Measurements from ENCODE around the gene MCU. TPM values are rescaled to one million over a fixed set of nuclear protein-coding genes. Genes with fewer than 3 reads are reported as not detected.
A peak's percentile ranks its signal among the peaks of the same experiment; 100 is the strongest.

The MCU gene
- total and polyA plus RNA-seq, 2 of the 4 experiments (the other 2 are of a cell fraction), result 36.2 to 36.7 TPM

DNA sequence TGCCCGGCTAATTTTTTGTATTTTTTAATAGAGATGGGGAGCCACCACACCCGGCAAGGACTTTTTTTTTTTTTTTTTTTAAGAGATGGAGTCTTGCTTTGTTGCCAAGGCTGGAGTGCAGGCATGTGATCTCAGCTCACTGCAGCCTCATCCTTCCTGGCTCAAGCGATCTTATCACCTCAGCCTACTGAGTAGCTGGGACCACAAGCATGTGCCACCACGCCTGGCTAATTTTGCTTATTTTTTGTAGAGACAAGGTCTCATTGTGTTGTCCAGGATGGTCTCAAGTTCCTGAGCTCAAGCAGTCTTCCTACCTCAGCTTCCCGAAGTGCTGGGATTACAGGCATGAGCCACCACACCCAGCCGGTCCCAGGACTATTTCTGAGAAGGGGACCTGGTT lies 9.3 kb upstream of the MCU start:
- H3K23ac ChIP-seq (ENCODE audit: low read depth, low read length), result no peak overlapping the region
- H3K9me1 ChIP-seq (ENCODE audit: insufficient read depth, low read length), result peaks cover 3% of the 10 kb centered on the region
- H4K20me1 ChIP-seq (ENCODE audit: insufficient read depth, low read length), result no peaks in the 10 kb centered on the region
- ChIA-PET POLR2A (ENCODE audit: unreplicated experiment) (no interaction called here), CTCF (interaction anchor here (0.7 kb wide), 1 partner anchor 549 kb away, joined by 4 read pairs; no protein-coding TSS in a partner anchor)
- intact Hi-C loops (cut with micrococcal nuclease) (no loop called here), dilution Hi-C loops (cut with HindIII; ENCODE audit: low sequenced_read_pairs, unreplicated experiment) (no loop called here), in situ Hi-C loops (cut with MboI; ENCODE audit: low sequenced_read_pairs) (no loop called here)
- no peaks in the 10 kb centered on the region for H3K36me3 ChIP-seq (ENCODE audit: control insufficient read depth, insufficient read depth, low read length)
- H2BK120ac ChIP-seq (ENCODE audit: low read depth, low read length), result peak overlapping the region; percentile 10; the same call in 1 of the 2 replicates
- DNase-seq, result no peak
- no TSS peak for BruUV-seq (replicated peaks)
- no CpG with 5 or more reads among the region's 6 CpGs for WGBS, 2 experiments (ENCODE audit: extremely low coverage in 2 of 2, insufficient read length in 1 of 2)
- H3K14ac ChIP-seq (replicated peaks; ENCODE audit: low read depth, low read length), result no peak overlapping the region
- no peaks in the 10 kb centered on the region for H3K4me1 ChIP-seq (ENCODE audit: control insufficient read depth, insufficient read depth, low read length)
- H2BK15ac ChIP-seq (ENCODE audit: low read depth, low read length), result no peak overlapping the region
- H4K5ac ChIP-seq (ENCODE audit: low read depth, low read length), result no peak overlapping the region
- H3K27me3 ChIP-seq (ENCODE audit: control insufficient read depth, insufficient read depth, low read length), result no peaks in the 10 kb centered on the region
- H3K18ac ChIP-seq (ENCODE audit: low read depth, low read length), result no peak overlapping the region
- no peak overlapping the region for H3K9ac ChIP-seq (ENCODE audit: low read depth, low read length)
- H2BK5ac ChIP-seq (ENCODE audit: low read depth, low read length, poor library complexity, severe bottlenecking), result no peak overlapping the region
- no peak overlapping the region for H3K4me2 ChIP-seq (ENCODE audit: low read depth, low read length)
- H2AK9ac ChIP-seq (replicated peaks; ENCODE audit: low read depth, low read length, poor library complexity), result no peak overlapping the region
- no peak overlapping the region for H3K4ac ChIP-seq (ENCODE audit: low read depth, low read length)
- H4K91ac ChIP-seq (ENCODE audit: insufficient read depth, low read depth, low read length), result no peak overlapping the region; the same call in 1 of the 2 replicates
- H3K56ac ChIP-seq (ENCODE audit: extremely low read depth, insufficient read depth, low read length), result no peak overlapping the region
- H3K27ac ChIP-seq (ENCODE audit: insufficient read depth, low read length), result no peak overlapping the region
- no peak overlapping the region for H2BK20ac ChIP-seq (ENCODE audit: low read depth, low read length)
- H3K9me3 ChIP-seq (ENCODE audit: control insufficient read depth, insufficient read depth, low read length), result no peaks in the 10 kb centered on the region
- no peak overlapping the region; the same call in 1 of the 2 replicates for H2AK5ac ChIP-seq (ENCODE audit: low read depth, low read length)
- TF ChIP-seq, protein P1, sequence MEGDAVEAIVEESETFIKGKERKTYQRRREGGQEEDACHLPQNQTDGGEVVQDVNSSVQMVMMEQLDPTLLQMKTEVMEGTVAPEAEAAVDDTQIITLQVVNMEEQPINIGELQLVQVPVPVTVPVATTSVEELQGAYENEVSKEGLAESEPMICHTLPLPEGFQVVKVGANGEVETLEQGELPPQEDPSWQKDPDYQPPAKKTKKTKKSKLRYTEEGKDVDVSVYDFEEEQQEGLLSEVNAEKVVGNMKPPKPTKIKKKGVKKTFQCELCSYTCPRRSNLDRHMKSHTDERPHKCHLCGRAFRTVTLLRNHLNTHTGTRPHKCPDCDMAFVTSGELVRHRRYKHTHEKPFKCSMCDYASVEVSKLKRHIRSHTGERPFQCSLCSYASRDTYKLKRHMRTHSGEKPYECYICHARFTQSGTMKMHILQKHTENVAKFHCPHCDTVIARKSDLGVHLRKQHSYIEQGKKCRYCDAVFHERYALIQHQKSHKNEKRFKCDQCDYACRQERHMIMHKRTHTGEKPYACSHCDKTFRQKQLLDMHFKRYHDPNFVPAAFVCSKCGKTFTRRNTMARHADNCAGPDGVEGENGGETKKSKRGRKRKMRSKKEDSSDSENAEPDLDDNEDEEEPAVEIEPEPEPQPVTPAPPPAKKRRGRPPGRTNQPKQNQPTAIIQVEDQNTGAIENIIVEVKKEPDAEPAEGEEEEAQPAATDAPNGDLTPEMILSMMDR (conservative IDR thresholded peaks at IDR 0.05; ENCODE audit: low read depth, low read length), result no peak
- TF ChIP-seq RAD21 (IDR thresholded peaks at IDR 0.05; ENCODE audit: low read length), result no peak
- no peak for TF ChIP-seq CHD1 (IDR thresholded peaks at IDR 0.05; ENCODE audit: low read depth, low read length)
- TF ChIP-seq FOS (IDR thresholded peaks at IDR 0.05; ENCODE audit: low read depth, low read length), result no peak
- TF ChIP-seq MAFK (IDR thresholded peaks at IDR 0.05; ENCODE audit: low read depth, low read length), result no peak
- TF ChIP-seq, protein P2, sequence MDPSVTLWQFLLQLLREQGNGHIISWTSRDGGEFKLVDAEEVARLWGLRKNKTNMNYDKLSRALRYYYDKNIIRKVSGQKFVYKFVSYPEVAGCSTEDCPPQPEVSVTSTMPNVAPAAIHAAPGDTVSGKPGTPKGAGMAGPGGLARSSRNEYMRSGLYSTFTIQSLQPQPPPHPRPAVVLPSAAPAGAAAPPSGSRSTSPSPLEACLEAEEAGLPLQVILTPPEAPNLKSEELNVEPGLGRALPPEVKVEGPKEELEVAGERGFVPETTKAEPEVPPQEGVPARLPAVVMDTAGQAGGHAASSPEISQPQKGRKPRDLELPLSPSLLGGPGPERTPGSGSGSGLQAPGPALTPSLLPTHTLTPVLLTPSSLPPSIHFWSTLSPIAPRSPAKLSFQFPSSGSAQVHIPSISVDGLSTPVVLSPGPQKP (IDR thresholded peaks at IDR 0.05; ENCODE audit: borderline replicate concordance, low read depth, low read length), result no peak
- no peak for TF ChIP-seq SMC3 (IDR thresholded peaks at IDR 0.05; ENCODE audit: low read depth, low read length)
- no peak for TF ChIP-seq POLR2A (IDR thresholded peaks at IDR 0.05; ENCODE audit: low read depth, low read length)
- no peak for TF ChIP-seq CEBPB (IDR thresholded peaks at IDR 0.05; ENCODE audit: low read depth, low read length)
- TF ChIP-seq MAZ (IDR thresholded peaks at IDR 0.05; ENCODE audit: borderline replicate concordance, low read depth, low read length), result no peak
- TF ChIP-seq MXI1 (IDR thresholded peaks at IDR 0.05; ENCODE audit: borderline replicate concordance, low read depth, low read length), result no peak
- TF ChIP-seq BHLHE40 (IDR thresholded peaks at IDR 0.05; ENCODE audit: low read depth, low read length), result no peak
- no peak for TF ChIP-seq RFX5 (IDR thresholded peaks at IDR 0.05; ENCODE audit: low read depth, low read length)
- TF ChIP-seq, protein P3, sequence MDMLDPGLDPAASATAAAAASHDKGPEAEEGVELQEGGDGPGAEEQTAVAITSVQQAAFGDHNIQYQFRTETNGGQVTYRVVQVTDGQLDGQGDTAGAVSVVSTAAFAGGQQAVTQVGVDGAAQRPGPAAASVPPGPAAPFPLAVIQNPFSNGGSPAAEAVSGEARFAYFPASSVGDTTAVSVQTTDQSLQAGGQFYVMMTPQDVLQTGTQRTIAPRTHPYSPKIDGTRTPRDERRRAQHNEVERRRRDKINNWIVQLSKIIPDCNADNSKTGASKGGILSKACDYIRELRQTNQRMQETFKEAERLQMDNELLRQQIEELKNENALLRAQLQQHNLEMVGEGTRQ (IDR thresholded peaks at IDR 0.05; ENCODE audit: low read depth, low read length), result no peak
- TF ChIP-seq RCOR1 (IDR thresholded peaks at IDR 0.05; ENCODE audit: insufficient replicate concordance, low read length), result no peak
- H2AFZ ChIP-seq (replicated peaks; ENCODE audit: low read length, poor library complexity), result no peak overlapping the region
- no peak overlapping the region for H4K8ac ChIP-seq (ENCODE audit: low read depth in 2 of 2, low read length in 2 of 2)
- no peak overlapping the region for H3K4me3 ChIP-seq (ENCODE audit: insufficient read depth, low read depth, low read length)
- no peak for ATAC-seq (ENCODE audit: low read depth)
- H3K79me1 ChIP-seq (ENCODE audit: low read depth in 1 of 2, low read length in 2 of 2), result no peaks in the 10 kb centered on the region

All from IMR-90 (cell line).